AG20443 (cell line): ENCODE results near the gene MDFI.
A peak's percentile ranks its signal among the peaks of the same experiment; 100 is the strongest.

Experiments
- DNase-seq: peaks from one replicate; pipeline ENCODE4 v3.0.0; 2012; ENCODE audit warnings: low spot score, mixed read lengths

MDFI gene

GRCh38 chr6:41672816-41673703, 34.8 kb downstream of the MDFI start:
- no peak for DNase-seq

GRCh38 chr6:41673704-41674000, 35.4 kb downstream of the MDFI start:
- no peak for DNase-seq

- no peak for DNase-seq
Measured at GRCh38 chr6:41674231-41675000, 36.1 kb downstream of the MDFI start.

GRCh38 chr6:41675176-41675775, 37.0 kb downstream of the MDFI start:
- DNase-seq: no peak

- no peak for DNase-seq
Measured at GRCh38 chr6:41675992-41676391, 37.7 kb downstream of the MDFI start.

GRCh38 chr6:41676431-41676830, 38.2 kb downstream of the MDFI start:
- DNase-seq: no peak

GRCh38 chr6:41677124-41677921, 39.1 kb downstream of the MDFI start:
- no peak for DNase-seq

- DNase-seq: no peak
Measured at GRCh38 chr6:41678511-41679084, 40.3 kb downstream of the MDFI start.

GRCh38 chr6:41679696-41680095, 41.4 kb downstream of the MDFI start:
- no peak for DNase-seq

- no peak for DNase-seq
Measured at GRCh38 chr6:41680182-41680965, 42.1 kb downstream of the MDFI start.

GRCh38 chr6:41682056-41682477, 43.8 kb downstream of the MDFI start:
- DNase-seq: peak; percentile 97

- no peak for DNase-seq
Measured at GRCh38 chr6:41682497-41683272, 44.4 kb downstream of the MDFI start.

GRCh38 chr6:41683273-41683522, 44.9 kb downstream of the MDFI start:
- no peak for DNase-seq

GRCh38 chr6:41683523-41684310, 45.4 kb downstream of the MDFI start:
- peak; percentile 93 for DNase-seq

- DNase-seq: no peak
Measured at GRCh38 chr6:41684311-41685180, 46.3 kb downstream of the MDFI start.

- no peak for DNase-seq
Measured at GRCh38 chr6:41685641-41686380, 47.5 kb downstream of the MDFI start.

- no peak for DNase-seq
Measured at GRCh38 chr6:41687501-41688175, 49.4 kb downstream of the MDFI start.
